HepG2 (cell line): ENCODE measurements around the gene ZNF79. TPM values are rescaled to one million over a fixed set of nuclear protein-coding genes. Genes with fewer than 3 reads are reported as not detected.

ENCODE experiments used
- FOSL1 ChIP-seq: sonication (generic); formaldehyde crosslinking; IDR thresholded peaks from 2 replicates; pipeline ENCODE4 v1.9.0; 2021; ENCODE audit warnings: missing genetic modification reagents, borderline replicate concordance
- FOSL2 ChIP-seq: sonication (generic); formaldehyde crosslinking; IDR thresholded peaks from 2 replicates; pipeline ENCODE4 v1.4.0; 2020; ENCODE audit warnings: missing genetic modification reagents
- GTF2F1 ChIP-seq: fragments of 150-350 bp; IDR thresholded peaks from 2 replicates; pipeline ENCODE4 v1.6.1; 2014; ENCODE audit warnings: low read length
- KAT8 ChIP-seq: IDR thresholded peaks from 2 replicates; pipeline ENCODE4 v1.6.1; 2016; ENCODE audit warnings: missing genetic modification reagents, missing compliant biosample characterization
- MTF2 ChIP-seq: sonication (generic); formaldehyde crosslinking; IDR thresholded peaks from 2 replicates; pipeline ENCODE4 v1.5.0; 2020; ENCODE audit warnings: missing genetic modification reagents, borderline replicate concordance
- MYC ChIP-seq: sonication (generic); formaldehyde crosslinking; IDR thresholded peaks from 2 replicates; pipeline ENCODE4 v1.9.0; 2021; ENCODE audit warnings: missing genetic modification reagents, borderline replicate concordance
- NCOA2 ChIP-seq: sonication (generic); formaldehyde crosslinking; IDR thresholded peaks from 2 replicates; pipeline ENCODE4 v1.8.0; 2022; ENCODE audit warnings: inconsistent platforms
- NFYC ChIP-seq: IDR thresholded peaks from 2 replicates; pipeline ENCODE4 v1.6.1; 2016; ENCODE audit warnings: missing genetic modification reagents, missing compliant biosample characterization
- PLRG1 ChIP-seq: fragments of 450-650 bp; conservative IDR thresholded peaks from 2 replicates; pipeline ENCODE4 v1.6.1; 2016
- RARG ChIP-seq: sonication (generic); formaldehyde crosslinking; IDR thresholded peaks from 2 replicates; pipeline ENCODE4 v1.4.0; 2020; ENCODE audit warnings: low read depth, mild to moderate bottlenecking, missing genetic modification reagents
- RFXANK ChIP-seq: IDR thresholded peaks from 2 replicates; pipeline ENCODE4 v1.6.1; 2016
- SMC3 ChIP-seq: IDR thresholded peaks from 2 replicates; pipeline ENCODE4 v1.6.1; 2011; ENCODE audit warnings: low read length, improper control_type of control experiment
- SRY ChIP-seq: sonication (generic); formaldehyde crosslinking; IDR thresholded peaks from 2 replicates; pipeline ENCODE4 v1.8.0; 2022; ENCODE audit warnings: mild to moderate bottlenecking, missing genetic modification reagents
- TOPORS ChIP-seq: sonication (generic); formaldehyde crosslinking; IDR thresholded peaks from 2 replicates; pipeline ENCODE4 v1.8.0; 2023; ENCODE audit warnings: mild to moderate bottlenecking, missing genetic modification reagents
- ZFP36L2 ChIP-seq: sonication (generic); formaldehyde crosslinking; IDR thresholded peaks from 2 replicates; pipeline ENCODE4 v1.4.0; 2020; ENCODE audit warnings: missing genetic modification reagents
- ZMYM3 ChIP-seq: sonication (generic); formaldehyde crosslinking; IDR thresholded peaks from 2 replicates; pipeline ENCODE4 v1.5.1; 2020; ENCODE audit warnings: mild to moderate bottlenecking, missing genetic modification reagents
- ZNF224 ChIP-seq: sonication (generic); formaldehyde crosslinking; IDR thresholded peaks from 2 replicates; pipeline ENCODE4 v1.5.0; 2020; ENCODE audit warnings: mild to moderate bottlenecking, missing genetic modification reagents
- ZNF362 ChIP-seq: sonication (generic); formaldehyde crosslinking; IDR thresholded peaks from 2 replicates; pipeline ENCODE4 v1.4.0; 2020; ENCODE audit warnings: missing genetic modification reagents, mild to moderate bottlenecking, borderline replicate concordance
- ZNF513 ChIP-seq: sonication (generic); formaldehyde crosslinking; conservative IDR thresholded peaks from 2 replicates; pipeline ENCODE4 v1.5.0; 2020; ENCODE audit warnings: missing genetic modification reagents
- ZNF550 ChIP-seq: sonication (generic); formaldehyde crosslinking; IDR thresholded peaks from 2 replicates; pipeline ENCODE4 v1.4.0; 2020; ENCODE audit warnings: mild to moderate bottlenecking, missing genetic modification reagents, borderline replicate concordance
- ZNF574 ChIP-seq: sonication (generic); formaldehyde crosslinking; IDR thresholded peaks from 2 replicates; pipeline ENCODE4 v1.4.0; 2020; ENCODE audit warnings: missing genetic modification reagents
- ZNF616 ChIP-seq: sonication (generic); formaldehyde crosslinking; IDR thresholded peaks from 2 replicates; pipeline ENCODE4 v1.5.0; 2020; ENCODE audit warnings: low read depth, mild to moderate bottlenecking, missing genetic modification reagents
- ZNF773 ChIP-seq: sonication (generic); formaldehyde crosslinking; IDR thresholded peaks from 2 replicates; pipeline ENCODE4 v1.4.0; 2020; ENCODE audit warnings: missing genetic modification reagents, borderline replicate concordance
- ZNF839 ChIP-seq: sonication (generic); formaldehyde crosslinking; IDR thresholded peaks from 2 replicates; pipeline ENCODE4 v1.4.0; 2020; ENCODE audit warnings: missing genetic modification reagents, mild to moderate bottlenecking, borderline replicate concordance
- ZSCAN22 ChIP-seq: sonication (generic); formaldehyde crosslinking; IDR thresholded peaks from 2 replicates; pipeline ENCODE4 v1.4.0; 2020; ENCODE audit warnings: mild to moderate bottlenecking, missing genetic modification reagents
- polyA plus RNA-seq, 8 experiments: library from polyadenylated mRNA; depleted of rRNA in 3 of 8; stranded (reverse) in 7 of 8; unstranded in 1 of 8; fragments of >200 nt; fragmentation: Illumina TruSeq in 4 of 8; extraction: Trizol in 4 of 8; gene quantifications; 2 replicates each; pipeline versions ENCODE4 v1.2.1 to v1.2.3, GENCODE V29; 2011 to 2016; ENCODE audit warnings: low read depth in 4 of 8, missing spikeins in 1 of 8, mixed read lengths in 1 of 8; ENCODE audit not compliant: insufficient read depth in 1 of 8
- total RNA-seq, 5 experiments: library from RNA; depleted of rRNA; stranded (reverse); fragments of >200 nt; fragmentation: Illumina TruSeq; extraction: Trizol; gene quantifications; 2 replicates each; pipeline ENCODE4 v1.2.3, GENCODE V29; 2016; ENCODE audit warnings: low read depth in 1 of 5
- TF ChIP-seq, protein P1 (sequence below): sonication (generic); formaldehyde crosslinking; IDR thresholded peaks from 2 replicates; pipeline ENCODE4 v1.4.0; 2020; ENCODE audit warnings: missing genetic modification reagents, borderline replicate concordance

ZNF79 gene
- total and polyA plus RNA-seq, 2 of the 13 experiments (the other 11 are each of a cell fraction or from before 2014, with no cell fraction given) = 3.7 to 8.1 TPM

- TF ChIP-seq ZNF839 (CRISPR knock-in tag) = no peak
- no peak for TF ChIP-seq ZNF616 (CRISPR knock-in tag)
- TF ChIP-seq FOSL1 (CRISPR knock-in tag) = peak; percentile 94
- peak; percentile 87 for TF ChIP-seq KAT8 (CRISPR knock-in tag)
- no peak for TF ChIP-seq SMC3
- TF ChIP-seq ZNF362 (CRISPR knock-in tag) = peak; percentile 33; the same call in 1 of the 2 replicates
- no peak for TF ChIP-seq ZNF773
- no peak for TF ChIP-seq TOPORS (CRISPR knock-in tag)
- TF ChIP-seq ZNF513 (CRISPR knock-in tag) = no peak
- TF ChIP-seq, protein P1, sequence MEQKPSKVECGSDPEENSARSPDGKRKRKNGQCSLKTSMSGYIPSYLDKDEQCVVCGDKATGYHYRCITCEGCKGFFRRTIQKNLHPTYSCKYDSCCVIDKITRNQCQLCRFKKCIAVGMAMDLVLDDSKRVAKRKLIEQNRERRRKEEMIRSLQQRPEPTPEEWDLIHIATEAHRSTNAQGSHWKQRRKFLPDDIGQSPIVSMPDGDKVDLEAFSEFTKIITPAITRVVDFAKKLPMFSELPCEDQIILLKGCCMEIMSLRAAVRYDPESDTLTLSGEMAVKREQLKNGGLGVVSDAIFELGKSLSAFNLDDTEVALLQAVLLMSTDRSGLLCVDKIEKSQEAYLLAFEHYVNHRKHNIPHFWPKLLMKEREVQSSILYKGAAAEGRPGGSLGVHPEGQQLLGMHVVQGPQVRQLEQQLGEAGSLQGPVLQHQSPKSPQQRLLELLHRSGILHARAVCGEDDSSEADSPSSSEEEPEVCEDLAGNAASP (CRISPR knock-in tag) = peak; percentile 82
- TF ChIP-seq NCOA2 (CRISPR knock-in tag) = peak; percentile 94
- no peak for TF ChIP-seq MTF2
- no peak for TF ChIP-seq ZNF224 (CRISPR knock-in tag)
- TF ChIP-seq ZSCAN22 (CRISPR knock-in tag) = no peak
- no peak for TF ChIP-seq PLRG1
- no peak; the same call in 1 of the 2 replicates for TF ChIP-seq RFXANK (CRISPR knock-in tag)
- no peak for TF ChIP-seq RARG (CRISPR knock-in tag)
- TF ChIP-seq NFYC (CRISPR knock-in tag) = peak; percentile 22; the same call in 1 of the 2 replicates
- TF ChIP-seq MYC (CRISPR knock-in tag) = no peak; the same call in 1 of the 2 replicates
- no peak for TF ChIP-seq ZFP36L2 (CRISPR knock-in tag)
- TF ChIP-seq SRY (CRISPR knock-in tag) = no peak
- TF ChIP-seq ZNF574 (CRISPR knock-in tag) = peak; percentile 70
- peak; percentile 83 for TF ChIP-seq ZMYM3
- TF ChIP-seq FOSL2 (CRISPR knock-in tag) = peak; percentile 100
- TF ChIP-seq GTF2F1 = no peak
- no peak for TF ChIP-seq ZNF550 (CRISPR knock-in tag)
Observed at GRCh38 chr9:127390563-127390962, 33.6 kb upstream of the ZNF79 start (continued).
